HepG2 (cell line): ENCODE results near the gene TBC1D2B. TPM values are rescaled to one million over a fixed set of nuclear protein-coding genes. Genes with fewer than 3 reads are reported as not detected.
A peak's percentile ranks its signal among the peaks of the same experiment; 100 is the strongest.

Experiments used
- FLYWCH1 ChIP-seq: sonication (generic); formaldehyde crosslinking; IDR thresholded peaks from 2 replicates; pipeline ENCODE4 v1.8.1; 2023; ENCODE audit warnings: mild to moderate bottlenecking, missing genetic modification reagents
- FOXK1 ChIP-seq: sonication (generic); formaldehyde crosslinking; IDR thresholded peaks from 2 replicates; pipeline ENCODE4 v1.4.0; 2020; ENCODE audit warnings: low read depth, missing genetic modification reagents, borderline replicate concordance
- KDM2A ChIP-seq: sonication (generic); formaldehyde crosslinking; IDR thresholded peaks from 2 replicates; pipeline ENCODE4 v1.4.0; 2020; ENCODE audit warnings: low read depth, missing genetic modification reagents, borderline replicate concordance
- KMT2B ChIP-seq: IDR thresholded peaks from 2 replicates; pipeline ENCODE4 v1.6.1; 2016; ENCODE audit warnings: missing genetic modification reagents, missing compliant biosample characterization
- PAF1 ChIP-seq: IDR thresholded peaks from 2 replicates; pipeline ENCODE4 v1.6.1; 2016; ENCODE audit warnings: missing genetic modification reagents, missing compliant biosample characterization
- PAWR ChIP-seq: sonication (generic); formaldehyde crosslinking; IDR thresholded peaks from 2 replicates; pipeline ENCODE4 v1.4.0; 2020; ENCODE audit warnings: missing genetic modification reagents, mild to moderate bottlenecking, borderline replicate concordance
- RBAK ChIP-seq: sonication (generic); formaldehyde crosslinking; IDR thresholded peaks from 2 replicates; pipeline ENCODE4 v1.5.1; 2020; ENCODE audit warnings: mild to moderate bottlenecking, missing genetic modification reagents
- TBX2 ChIP-seq: sonication (generic); formaldehyde crosslinking; IDR thresholded peaks from 2 replicates; pipeline ENCODE4 v1.5.0; 2020; ENCODE audit warnings: missing genetic modification reagents, mild to moderate bottlenecking, borderline replicate concordance
- ZNF138 ChIP-seq: sonication (generic); formaldehyde crosslinking; IDR thresholded peaks from 2 replicates; pipeline ENCODE4 v1.5.0; 2020; ENCODE audit warnings: mild to moderate bottlenecking, low read depth, missing genetic modification reagents
- ZNF564 ChIP-seq: sonication (generic); formaldehyde crosslinking; IDR thresholded peaks from 2 replicates; pipeline ENCODE4 v1.8.1; 2023; ENCODE audit warnings: mild to moderate bottlenecking, missing genetic modification reagents
- ZSCAN22 ChIP-seq: sonication (generic); formaldehyde crosslinking; IDR thresholded peaks from 2 replicates; pipeline ENCODE4 v1.4.0; 2020; ENCODE audit warnings: mild to moderate bottlenecking, missing genetic modification reagents
- polyA plus RNA-seq, 8 experiments: library from polyadenylated mRNA; depleted of rRNA in 3 of 8; stranded (reverse) in 7 of 8; unstranded in 1 of 8; fragments of >200 nt; fragmentation: Illumina TruSeq in 4 of 8; extraction: Trizol in 4 of 8; gene quantifications; 2 replicates each; pipeline versions ENCODE4 v1.2.1 to v1.2.3, GENCODE V29; 2011 to 2016; ENCODE audit warnings: low read depth in 4 of 8, missing spikeins in 1 of 8, mixed read lengths in 1 of 8; ENCODE audit not compliant: insufficient read depth in 1 of 8
- total RNA-seq, 5 experiments: library from RNA; depleted of rRNA; stranded (reverse); fragments of >200 nt; fragmentation: Illumina TruSeq; extraction: Trizol; gene quantifications; 2 replicates each; pipeline ENCODE4 v1.2.3, GENCODE V29; 2016; ENCODE audit warnings: low read depth in 1 of 5
- TF ChIP-seq, protein P1 (sequence below): sonication (generic); formaldehyde crosslinking; IDR thresholded peaks from 2 replicates; pipeline ENCODE4 v1.4.0; 2020; ENCODE audit warnings: mild to moderate bottlenecking, low read depth, missing genetic modification reagents
- TF ChIP-seq, protein P2 (sequence below): sonication (generic); formaldehyde crosslinking; IDR thresholded peaks from 2 replicates; pipeline ENCODE4 v1.4.0; 2020; ENCODE audit warnings: missing genetic modification reagents, borderline replicate concordance
- TF ChIP-seq, protein P3 (sequence below): sonication (generic); formaldehyde crosslinking; IDR thresholded peaks from 2 replicates; pipeline ENCODE4 v1.5.1; 2020; ENCODE audit warnings: missing genetic modification reagents, mild to moderate bottlenecking, borderline replicate concordance
- TF ChIP-seq, protein P4 (sequence below): sonication (generic); formaldehyde crosslinking; IDR thresholded peaks from 2 replicates; pipeline ENCODE4 v1.5.0; 2020; ENCODE audit warnings: mild to moderate bottlenecking, missing genetic modification reagents, borderline replicate concordance
- TF ChIP-seq, protein P5 (sequence below): sonication (generic); formaldehyde crosslinking; IDR thresholded peaks from 2 replicates; pipeline ENCODE4 v1.9.0; 2021; ENCODE audit warnings: missing genetic modification reagents, borderline replicate concordance

TBC1D2B gene
- total and polyA plus RNA-seq, 2 of the 13 experiments (the other 11 are each of a cell fraction or from before 2014, with no cell fraction given): 10.1 to 14.4 TPM

DNA sequence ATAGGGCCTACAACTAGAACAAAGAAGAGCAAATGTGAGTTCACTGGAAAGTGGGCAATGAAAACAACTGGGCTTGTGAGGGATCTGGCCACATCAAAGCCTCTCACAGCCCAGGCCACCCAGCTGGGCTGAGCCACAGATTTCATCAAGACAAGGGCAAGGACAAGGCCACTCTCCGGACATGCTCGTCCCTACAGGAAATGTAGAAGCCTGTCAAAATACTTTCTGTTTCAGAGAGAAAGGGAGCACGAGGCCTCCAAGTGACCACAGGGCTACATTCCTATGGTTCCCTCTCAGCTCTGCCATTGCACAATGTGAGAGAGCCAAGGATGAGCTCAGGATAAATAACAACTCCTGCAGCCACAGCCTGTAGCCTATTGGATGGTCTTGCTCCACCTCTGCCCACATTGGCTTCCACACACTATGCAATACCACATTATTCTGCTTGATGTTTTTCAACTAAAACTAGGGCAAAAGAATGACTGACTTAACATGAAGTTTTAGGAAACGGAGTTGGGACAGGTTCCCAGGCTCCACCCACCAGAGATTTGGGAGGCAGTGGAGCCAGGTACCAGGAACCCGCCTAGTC lies 12.1 kb downstream of the TBC1D2B start (continued):
- TF ChIP-seq RBAK (peak; percentile 88), FLYWCH1 (CRISPR knock-in tag) (no peak), TBX2 (CRISPR knock-in tag) (peak; percentile 96), ZNF564 (CRISPR knock-in tag) (peak; percentile 65; the same call in 1 of the 2 replicates), KMT2B (peak; percentile 88), ZSCAN22 (CRISPR knock-in tag) (peak; percentile 36; the same call in 1 of the 2 replicates), PAWR (CRISPR knock-in tag) (0 out of 2 replicates have a peak, but pooled peaks have one; percentile 28), ZNF138 (no peak), FOXK1 (peak; percentile 97), PAF1 (CRISPR knock-in tag) (no peak), KDM2A (CRISPR knock-in tag) (peak; percentile 67)
- TF ChIP-seq, protein P1, sequence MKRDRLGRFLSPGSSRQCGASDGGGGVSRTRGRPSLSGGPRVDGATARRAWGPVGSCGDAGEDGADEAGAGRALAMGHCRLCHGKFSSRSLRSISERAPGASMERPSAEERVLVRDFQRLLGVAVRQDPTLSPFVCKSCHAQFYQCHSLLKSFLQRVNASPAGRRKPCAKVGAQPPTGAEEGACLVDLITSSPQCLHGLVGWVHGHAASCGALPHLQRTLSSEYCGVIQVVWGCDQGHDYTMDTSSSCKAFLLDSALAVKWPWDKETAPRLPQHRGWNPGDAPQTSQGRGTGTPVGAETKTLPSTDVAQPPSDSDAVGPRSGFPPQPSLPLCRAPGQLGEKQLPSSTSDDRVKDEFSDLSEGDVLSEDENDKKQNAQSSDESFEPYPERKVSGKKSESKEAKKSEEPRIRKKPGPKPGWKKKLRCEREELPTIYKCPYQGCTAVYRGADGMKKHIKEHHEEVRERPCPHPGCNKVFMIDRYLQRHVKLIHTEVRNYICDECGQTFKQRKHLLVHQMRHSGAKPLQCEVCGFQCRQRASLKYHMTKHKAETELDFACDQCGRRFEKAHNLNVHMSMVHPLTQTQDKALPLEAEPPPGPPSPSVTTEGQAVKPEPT (CRISPR knock-in tag): peak; percentile 89
- TF ChIP-seq, protein P2, sequence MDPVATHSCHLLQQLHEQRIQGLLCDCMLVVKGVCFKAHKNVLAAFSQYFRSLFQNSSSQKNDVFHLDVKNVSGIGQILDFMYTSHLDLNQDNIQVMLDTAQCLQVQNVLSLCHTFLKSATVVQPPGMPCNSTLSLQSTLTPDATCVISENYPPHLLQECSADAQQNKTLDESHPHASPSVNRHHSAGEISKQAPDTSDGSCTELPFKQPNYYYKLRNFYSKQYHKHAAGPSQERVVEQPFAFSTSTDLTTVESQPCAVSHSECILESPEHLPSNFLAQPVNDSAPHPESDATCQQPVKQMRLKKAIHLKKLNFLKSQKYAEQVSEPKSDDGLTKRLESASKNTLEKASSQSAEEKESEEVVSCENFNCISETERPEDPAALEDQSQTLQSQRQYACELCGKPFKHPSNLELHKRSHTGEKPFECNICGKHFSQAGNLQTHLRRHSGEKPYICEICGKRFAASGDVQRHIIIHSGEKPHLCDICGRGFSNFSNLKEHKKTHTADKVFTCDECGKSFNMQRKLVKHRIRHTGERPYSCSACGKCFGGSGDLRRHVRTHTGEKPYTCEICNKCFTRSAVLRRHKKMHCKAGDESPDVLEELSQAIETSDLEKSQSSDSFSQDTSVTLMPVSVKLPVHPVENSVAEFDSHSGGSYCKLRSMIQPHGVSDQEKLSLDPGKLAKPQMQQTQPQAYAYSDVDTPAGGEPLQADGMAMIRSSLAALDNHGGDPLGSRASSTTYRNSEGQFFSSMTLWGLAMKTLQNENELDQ (CRISPR knock-in tag): no peak
- TF ChIP-seq, protein P3, sequence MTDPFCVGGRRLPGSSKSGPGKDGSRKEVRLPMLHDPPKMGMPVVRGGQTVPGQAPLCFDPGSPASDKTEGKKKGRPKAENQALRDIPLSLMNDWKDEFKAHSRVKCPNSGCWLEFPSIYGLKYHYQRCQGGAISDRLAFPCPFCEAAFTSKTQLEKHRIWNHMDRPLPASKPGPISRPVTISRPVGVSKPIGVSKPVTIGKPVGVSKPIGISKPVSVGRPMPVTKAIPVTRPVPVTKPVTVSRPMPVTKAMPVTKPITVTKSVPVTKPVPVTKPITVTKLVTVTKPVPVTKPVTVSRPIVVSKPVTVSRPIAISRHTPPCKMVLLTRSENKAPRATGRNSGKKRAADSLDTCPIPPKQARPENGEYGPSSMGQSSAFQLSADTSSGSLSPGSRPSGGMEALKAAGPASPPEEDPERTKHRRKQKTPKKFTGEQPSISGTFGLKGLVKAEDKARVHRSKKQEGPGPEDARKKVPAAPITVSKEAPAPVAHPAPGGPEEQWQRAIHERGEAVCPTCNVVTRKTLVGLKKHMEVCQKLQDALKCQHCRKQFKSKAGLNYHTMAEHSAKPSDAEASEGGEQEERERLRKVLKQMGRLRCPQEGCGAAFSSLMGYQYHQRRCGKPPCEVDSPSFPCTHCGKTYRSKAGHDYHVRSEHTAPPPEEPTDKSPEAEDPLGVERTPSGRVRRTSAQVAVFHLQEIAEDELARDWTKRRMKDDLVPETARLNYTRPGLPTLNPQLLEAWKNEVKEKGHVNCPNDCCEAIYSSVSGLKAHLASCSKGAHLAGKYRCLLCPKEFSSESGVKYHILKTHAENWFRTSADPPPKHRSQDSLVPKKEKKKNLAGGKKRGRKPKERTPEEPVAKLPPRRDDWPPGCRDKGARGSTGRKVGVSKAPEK (CRISPR knock-in tag): no peak
- TF ChIP-seq, protein P4, sequence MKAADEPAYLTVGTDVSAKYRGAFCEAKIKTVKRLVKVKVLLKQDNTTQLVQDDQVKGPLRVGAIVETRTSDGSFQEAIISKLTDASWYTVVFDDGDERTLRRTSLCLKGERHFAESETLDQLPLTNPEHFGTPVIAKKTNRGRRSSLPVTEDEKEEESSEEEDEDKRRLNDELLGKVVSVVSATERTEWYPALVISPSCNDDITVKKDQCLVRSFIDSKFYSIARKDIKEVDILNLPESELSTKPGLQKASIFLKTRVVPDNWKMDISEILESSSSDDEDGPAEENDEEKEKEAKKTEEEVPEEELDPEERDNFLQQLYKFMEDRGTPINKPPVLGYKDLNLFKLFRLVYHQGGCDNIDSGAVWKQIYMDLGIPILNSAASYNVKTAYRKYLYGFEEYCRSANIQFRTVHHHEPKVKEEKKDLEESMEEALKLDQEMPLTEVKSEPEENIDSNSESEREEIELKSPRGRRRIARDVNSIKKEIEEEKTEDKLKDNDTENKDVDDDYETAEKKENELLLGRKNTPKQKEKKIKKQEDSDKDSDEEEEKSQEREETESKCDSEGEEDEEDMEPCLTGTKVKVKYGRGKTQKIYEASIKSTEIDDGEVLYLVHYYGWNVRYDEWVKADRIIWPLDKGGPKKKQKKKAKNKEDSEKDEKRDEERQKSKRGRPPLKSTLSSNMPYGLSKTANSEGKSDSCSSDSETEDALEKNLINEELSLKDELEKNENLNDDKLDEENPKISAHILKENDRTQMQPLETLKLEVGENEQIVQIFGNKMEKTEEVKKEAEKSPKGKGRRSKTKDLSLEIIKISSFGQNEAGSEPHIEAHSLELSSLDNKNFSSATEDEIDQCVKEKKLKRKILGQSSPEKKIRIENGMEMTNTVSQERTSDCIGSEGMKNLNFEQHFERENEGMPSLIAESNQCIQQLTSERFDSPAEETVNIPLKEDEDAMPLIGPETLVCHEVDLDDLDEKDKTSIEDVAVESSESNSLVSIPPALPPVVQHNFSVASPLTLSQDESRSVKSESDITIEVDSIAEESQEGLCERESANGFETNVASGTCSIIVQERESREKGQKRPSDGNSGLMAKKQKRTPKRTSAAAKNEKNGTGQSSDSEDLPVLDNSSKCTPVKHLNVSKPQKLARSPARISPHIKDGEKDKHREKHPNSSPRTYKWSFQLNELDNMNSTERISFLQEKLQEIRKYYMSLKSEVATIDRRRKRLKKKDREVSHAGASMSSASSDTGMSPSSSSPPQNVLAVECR: peak; percentile 91
- TF ChIP-seq, protein P5, sequence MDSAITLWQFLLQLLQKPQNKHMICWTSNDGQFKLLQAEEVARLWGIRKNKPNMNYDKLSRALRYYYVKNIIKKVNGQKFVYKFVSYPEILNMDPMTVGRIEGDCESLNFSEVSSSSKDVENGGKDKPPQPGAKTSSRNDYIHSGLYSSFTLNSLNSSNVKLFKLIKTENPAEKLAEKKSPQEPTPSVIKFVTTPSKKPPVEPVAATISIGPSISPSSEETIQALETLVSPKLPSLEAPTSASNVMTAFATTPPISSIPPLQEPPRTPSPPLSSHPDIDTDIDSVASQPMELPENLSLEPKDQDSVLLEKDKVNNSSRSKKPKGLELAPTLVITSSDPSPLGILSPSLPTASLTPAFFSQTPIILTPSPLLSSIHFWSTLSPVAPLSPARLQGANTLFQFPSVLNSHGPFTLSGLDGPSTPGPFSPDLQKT (CRISPR knock-in tag): no peak
